SK-N-SH treated with all-trans-retinoic acid at 6 μM for 48 hours (cell line): ENCODE measurements around the gene PCDH15.

Experiments used
- ATAC-seq: fragments of 200-7000 bp; cut with Tn5 transposase; 3 replicates; pipeline ENCODE4 v1.9.1; 2020; ENCODE audit warnings: mild to moderate bottlenecking, moderate library complexity
- ARNTL ChIP-seq: fragments of 450-650 bp; formaldehyde crosslinking; IDR thresholded peaks from 2 replicates; pipeline ENCODE4 v1.5.0; 2020; ENCODE audit warnings: low read depth, mild to moderate bottlenecking, moderate library complexity, borderline replicate concordance
- BACH2 ChIP-seq: fragments of 250-450 bp; sonication (Bioruptor Pico); IDR thresholded peaks from 2 replicates; pipeline ENCODE4 v1.9.0; 2021; ENCODE audit warnings: mild to moderate bottlenecking, borderline replicate concordance
- CSDC2 ChIP-seq: fragments of 250-450 bp; sonication (Bioruptor Pico); IDR thresholded peaks from 2 replicates; pipeline ENCODE4 v1.5.0; 2020; ENCODE audit warnings: mild to moderate bottlenecking, moderate library complexity
- ESRRG ChIP-seq: fragments of 250-450 bp; sonication (Bioruptor Pico); IDR thresholded peaks from 2 replicates; pipeline ENCODE4 v1.6.1; 2021; ENCODE audit warnings: mild to moderate bottlenecking
- GLIS3 ChIP-seq: fragments of 250-450 bp; sonication (Bioruptor Pico); IDR thresholded peaks from 2 replicates; pipeline ENCODE4 v1.5.0; 2020; ENCODE audit warnings: mild to moderate bottlenecking, moderate library complexity
- ISL1 ChIP-seq: fragments of 250-450 bp; sonication (Bioruptor Pico); IDR thresholded peaks from 2 replicates; pipeline ENCODE4 v2.1.2; 2022; ENCODE audit warnings: mild to moderate bottlenecking, moderate library complexity
- OSR1 ChIP-seq: fragments of 250-450 bp; sonication (Bioruptor Pico); IDR thresholded peaks from 2 replicates; pipeline ENCODE4 v1.8.0; 2022; ENCODE audit warnings: moderate library complexity, mild to moderate bottlenecking, inconsistent platforms
- PPARA ChIP-seq: fragments of 250-450 bp; sonication (Bioruptor Pico); IDR thresholded peaks from 2 replicates; pipeline ENCODE4 v1.5.0; 2020; ENCODE audit warnings: mild to moderate bottlenecking, borderline replicate concordance
- SNAI2 ChIP-seq: fragments of 250-450 bp; sonication (Bioruptor Pico); IDR thresholded peaks from 2 replicates; pipeline ENCODE4 v1.5.0; 2020; ENCODE audit warnings: mild to moderate bottlenecking, moderate library complexity
- TCF4 ChIP-seq: fragments of 250-450 bp; sonication (Bioruptor Pico); IDR thresholded peaks from 2 replicates; pipeline ENCODE4 v1.8.0; 2021; ENCODE audit warnings: mild to moderate bottlenecking, moderate library complexity, borderline replicate concordance
- TOX ChIP-seq: fragments of 250-450 bp; sonication (Bioruptor Pico); IDR thresholded peaks from 2 replicates; pipeline ENCODE4 v1.8.0; 2021; ENCODE audit warnings: mild to moderate bottlenecking, moderate library complexity, borderline replicate concordance
- ZC3H10 ChIP-seq: fragments of 250-450 bp; sonication (Bioruptor Pico); IDR thresholded peaks from 2 replicates; pipeline ENCODE4 v1.5.1; 2021; ENCODE audit warnings: mild to moderate bottlenecking, moderate library complexity
- ZFP3 ChIP-seq: fragments of 250-450 bp; sonication (Bioruptor Pico); IDR thresholded peaks from 2 replicates; pipeline ENCODE4 v1.5.0; 2020; ENCODE audit warnings: mild to moderate bottlenecking, moderate library complexity
- ZFP30 ChIP-seq: fragments of 450-650 bp; formaldehyde crosslinking; IDR thresholded peaks from 2 replicates; pipeline ENCODE4 v1.5.0; 2022; ENCODE audit warnings: mild to moderate bottlenecking, moderate library complexity
- ZNF565 ChIP-seq: fragments of 450-650 bp; formaldehyde crosslinking; conservative IDR thresholded peaks from 2 replicates; pipeline ENCODE4 v1.5.0; 2020; ENCODE audit warnings: low read depth, mild to moderate bottlenecking, moderate library complexity
- ZNF70 ChIP-seq: fragments of 450-650 bp; formaldehyde crosslinking; IDR thresholded peaks from 2 replicates; pipeline ENCODE4 v1.5.0; 2020; ENCODE audit warnings: mild to moderate bottlenecking, moderate library complexity
- ZNF8 ChIP-seq: fragments of 450-650 bp; formaldehyde crosslinking; IDR thresholded peaks from 2 replicates; pipeline ENCODE4 v1.5.0; 2020; ENCODE audit warnings: mild to moderate bottlenecking, moderate library complexity
- TF ChIP-seq, protein P1 (sequence below): fragments of 250-450 bp; sonication (Bioruptor Pico); IDR thresholded peaks from 2 replicates; pipeline ENCODE4 v1.5.1; 2020; ENCODE audit warnings: low read depth, mild to moderate bottlenecking, moderate library complexity
- TF ChIP-seq, protein P2 (sequence below): fragments of 250-450 bp; sonication (Bioruptor Pico); IDR thresholded peaks from 2 replicates; pipeline ENCODE4 v1.8.0; 2020; ENCODE audit warnings: mild to moderate bottlenecking, moderate library complexity, borderline replicate concordance
- TF ChIP-seq, protein P3 (sequence below): fragments of 250-450 bp; sonication (Bioruptor Pico); IDR thresholded peaks from 2 replicates; pipeline ENCODE4 v1.5.1; 2021; ENCODE audit warnings: mild to moderate bottlenecking, moderate library complexity

Gene PCDH15

DNA sequence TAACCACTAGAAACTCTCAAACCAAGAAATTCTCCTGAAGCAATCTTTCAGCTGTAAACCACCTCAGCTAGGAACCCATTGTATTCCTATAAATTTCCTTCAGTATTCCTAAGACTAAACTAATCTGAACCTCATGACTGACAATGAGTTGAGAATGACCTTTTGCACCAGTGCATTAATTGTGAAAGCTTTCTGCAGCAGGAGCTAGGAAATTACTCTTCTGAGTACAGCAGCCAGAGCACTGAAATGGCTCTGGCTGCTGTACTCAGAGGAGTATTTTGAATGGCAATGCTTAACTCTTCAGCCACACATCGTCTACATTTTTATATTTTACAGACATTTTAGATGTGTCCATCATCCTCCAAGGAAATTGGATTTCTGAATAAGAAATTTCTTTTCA lies 109.7 kb downstream of the PCDH15 start:
- TF ChIP-seq PPARA (no peak), ZC3H10 (CRISPR knock-in tag) (no peak), ESRRG (CRISPR knock-in tag) (no peak), CSDC2 (CRISPR knock-in tag) (no peak), BACH2 (CRISPR knock-in tag) (no peak), OSR1 (CRISPR knock-in tag) (no peak), ISL1 (CRISPR knock-in tag) (no peak), TCF4 (CRISPR knock-in tag) (no peak), ZFP30 (CRISPR knock-in tag) (no peak), TOX (CRISPR knock-in tag) (no peak), ZNF565 (no peak), ZFP3 (no peak), ZNF8 (CRISPR knock-in tag) (no peak), ZNF70 (no peak), GLIS3 (no peak), SNAI2 (CRISPR knock-in tag) (no peak)
- TF ChIP-seq, protein P1, sequence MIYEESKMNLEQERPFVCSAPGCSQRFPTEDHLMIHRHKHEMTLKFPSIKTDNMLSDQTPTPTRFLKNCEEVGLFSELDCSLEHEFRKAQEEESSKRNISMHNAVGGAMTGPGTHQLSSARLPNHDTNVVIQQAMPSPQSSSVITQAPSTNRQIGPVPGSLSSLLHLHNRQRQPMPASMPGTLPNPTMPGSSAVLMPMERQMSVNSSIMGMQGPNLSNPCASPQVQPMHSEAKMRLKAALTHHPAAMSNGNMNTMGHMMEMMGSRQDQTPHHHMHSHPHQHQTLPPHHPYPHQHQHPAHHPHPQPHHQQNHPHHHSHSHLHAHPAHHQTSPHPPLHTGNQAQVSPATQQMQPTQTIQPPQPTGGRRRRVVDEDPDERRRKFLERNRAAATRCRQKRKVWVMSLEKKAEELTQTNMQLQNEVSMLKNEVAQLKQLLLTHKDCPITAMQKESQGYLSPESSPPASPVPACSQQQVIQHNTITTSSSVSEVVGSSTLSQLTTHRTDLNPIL: no peak
- TF ChIP-seq, protein P2, sequence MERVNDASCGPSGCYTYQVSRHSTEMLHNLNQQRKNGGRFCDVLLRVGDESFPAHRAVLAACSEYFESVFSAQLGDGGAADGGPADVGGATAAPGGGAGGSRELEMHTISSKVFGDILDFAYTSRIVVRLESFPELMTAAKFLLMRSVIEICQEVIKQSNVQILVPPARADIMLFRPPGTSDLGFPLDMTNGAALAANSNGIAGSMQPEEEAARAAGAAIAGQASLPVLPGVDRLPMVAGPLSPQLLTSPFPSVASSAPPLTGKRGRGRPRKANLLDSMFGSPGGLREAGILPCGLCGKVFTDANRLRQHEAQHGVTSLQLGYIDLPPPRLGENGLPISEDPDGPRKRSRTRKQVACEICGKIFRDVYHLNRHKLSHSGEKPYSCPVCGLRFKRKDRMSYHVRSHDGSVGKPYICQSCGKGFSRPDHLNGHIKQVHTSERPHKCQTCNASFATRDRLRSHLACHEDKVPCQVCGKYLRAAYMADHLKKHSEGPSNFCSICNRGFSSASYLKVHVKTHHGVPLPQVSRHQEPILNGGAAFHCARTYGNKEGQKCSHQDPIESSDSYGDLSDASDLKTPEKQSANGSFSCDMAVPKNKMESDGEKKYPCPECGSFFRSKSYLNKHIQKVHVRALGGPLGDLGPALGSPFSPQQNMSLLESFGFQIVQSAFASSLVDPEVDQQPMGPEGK: no peak
- ATAC-seq: no peak

DNA sequence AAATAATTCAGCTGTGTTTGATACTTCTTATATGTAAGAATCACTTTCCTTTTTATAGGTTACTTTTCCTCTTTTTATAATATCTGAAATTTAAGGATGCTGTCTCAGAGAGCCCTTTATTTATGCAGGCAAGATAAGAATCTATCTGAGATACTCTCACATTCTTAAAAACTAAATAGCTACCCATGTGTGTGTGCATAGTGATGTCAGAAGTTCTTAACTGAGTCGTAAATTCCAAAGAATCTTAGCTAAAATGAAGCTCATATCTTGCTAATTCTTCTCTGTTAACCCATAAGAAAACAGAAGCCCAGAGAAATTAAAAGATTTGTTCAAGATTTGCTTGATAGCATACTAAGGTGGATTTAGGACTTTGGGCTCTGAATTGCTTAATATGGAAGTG lies 118.5 kb downstream of the PCDH15 start:
- no peak for TF ChIP-seq ESRRG (CRISPR knock-in tag)
- 0 out of 2 replicates have a peak, but pooled peaks have one; percentile 14 for TF ChIP-seq TCF4 (CRISPR knock-in tag)
- TF ChIP-seq, protein P1: 0 out of 2 replicates have a peak, but pooled peaks have one; percentile 44
- TF ChIP-seq ISL1 (CRISPR knock-in tag): peak; percentile 94
- TF ChIP-seq, protein P3, sequence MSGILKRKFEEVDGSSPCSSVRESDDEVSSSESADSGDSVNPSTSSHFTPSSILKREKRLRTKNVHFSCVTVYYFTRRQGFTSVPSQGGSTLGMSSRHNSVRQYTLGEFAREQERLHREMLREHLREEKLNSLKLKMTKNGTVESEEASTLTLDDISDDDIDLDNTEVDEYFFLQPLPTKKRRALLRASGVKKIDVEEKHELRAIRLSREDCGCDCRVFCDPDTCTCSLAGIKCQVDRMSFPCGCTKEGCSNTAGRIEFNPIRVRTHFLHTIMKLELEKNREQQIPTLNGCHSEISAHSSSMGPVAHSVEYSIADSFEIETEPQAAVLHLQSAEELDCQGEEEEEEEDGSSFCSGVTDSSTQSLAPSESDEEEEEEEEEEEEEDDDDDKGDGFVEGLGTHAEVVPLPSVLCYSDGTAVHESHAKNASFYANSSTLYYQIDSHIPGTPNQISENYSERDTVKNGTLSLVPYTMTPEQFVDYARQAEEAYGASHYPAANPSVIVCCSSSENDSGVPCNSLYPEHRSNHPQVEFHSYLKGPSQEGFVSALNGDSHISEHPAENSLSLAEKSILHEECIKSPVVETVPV (CRISPR knock-in tag): no peak
- ATAC-seq: no peak

DNA sequence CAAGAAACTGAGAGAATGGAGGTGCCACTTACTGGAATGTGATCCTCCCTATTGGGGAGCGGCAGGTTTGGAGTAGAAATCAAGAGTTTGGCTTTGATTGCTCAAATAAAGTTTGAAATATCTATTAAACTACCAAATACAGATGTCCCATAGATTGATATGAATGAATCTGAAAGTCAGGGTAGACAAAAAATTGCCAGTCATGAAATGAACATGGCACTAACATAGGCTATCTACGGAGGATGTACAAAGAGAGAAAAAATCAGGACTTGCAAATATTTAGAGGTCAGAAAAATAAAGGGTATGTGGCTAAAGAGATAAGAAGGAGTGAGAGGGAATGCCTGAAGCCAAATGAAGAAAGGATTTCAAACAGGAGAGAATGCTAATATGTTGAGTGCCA lies 119.9 kb downstream of the PCDH15 start:
- no peak for ATAC-seq
- TF ChIP-seq, protein P2: no peak
- TF ChIP-seq ARNTL (CRISPR knock-in tag) (no peak), PPARA (no peak), ZNF565 (no peak), ZFP3 (no peak), ZFP30 (CRISPR knock-in tag) (no peak), ISL1 (CRISPR knock-in tag) (no peak), OSR1 (CRISPR knock-in tag) (no peak), SNAI2 (CRISPR knock-in tag) (no peak), CSDC2 (CRISPR knock-in tag) (no peak)
- TF ChIP-seq, protein P3 (CRISPR knock-in tag): no peak
- TF ChIP-seq, protein P1: no peak
- TF ChIP-seq, all 23 proteins: peak for 0
